HepG2 (cell line): ENCODE measurements around the gene PLCD4. TPM values are rescaled to one million over a fixed set of nuclear protein-coding genes. Genes with fewer than 3 reads are reported as not detected.

Experiments
- GPN1 ChIP-seq: sonication (generic); formaldehyde crosslinking; IDR thresholded peaks from 2 replicates; pipeline ENCODE4 v1.5.1; 2020; ENCODE audit warnings: missing genetic modification reagents, borderline replicate concordance
- JUND ChIP-seq: sonication (generic); formaldehyde crosslinking; IDR thresholded peaks from 2 replicates; pipeline ENCODE4 v1.8.0; 2022; ENCODE audit warnings: mild to moderate bottlenecking, missing genetic modification reagents
- MEF2D ChIP-seq: sonication (generic); formaldehyde crosslinking; IDR thresholded peaks from 2 replicates; pipeline ENCODE4 v1.5.1; 2020; ENCODE audit warnings: mild to moderate bottlenecking, missing genetic modification reagents
- MTF2 ChIP-seq: sonication (generic); formaldehyde crosslinking; IDR thresholded peaks from 2 replicates; pipeline ENCODE4 v1.5.0; 2020; ENCODE audit warnings: missing genetic modification reagents, borderline replicate concordance
- ONECUT2 ChIP-seq: sonication (generic); formaldehyde crosslinking; IDR thresholded peaks from 2 replicates; pipeline ENCODE4 v1.4.0; 2020; ENCODE audit warnings: missing genetic modification reagents
- PHF20 ChIP-seq: sonication (generic); formaldehyde crosslinking; IDR thresholded peaks from 2 replicates; pipeline ENCODE4 v1.5.0; 2020; ENCODE audit warnings: mild to moderate bottlenecking, missing genetic modification reagents
- SNAPC4 ChIP-seq: sonication (generic); formaldehyde crosslinking; IDR thresholded peaks from 2 replicates; pipeline ENCODE4 v1.4.0; 2020; ENCODE audit warnings: mild to moderate bottlenecking, missing genetic modification reagents
- TFDP2 ChIP-seq: sonication (generic); formaldehyde crosslinking; IDR thresholded peaks from 2 replicates; pipeline ENCODE4 v1.4.0; 2020; ENCODE audit warnings: missing genetic modification reagents
- YY1 ChIP-seq: IDR thresholded peaks from 2 replicates; pipeline ENCODE4 v1.6.1; 2011; ENCODE audit warnings: low read length, low read depth, moderate library complexity, mild to moderate bottlenecking; ENCODE audit not compliant: insufficient read depth, insufficient replicate concordance
- ZFP41 ChIP-seq: sonication (generic); formaldehyde crosslinking; IDR thresholded peaks from 2 replicates; pipeline ENCODE4 v1.4.0; 2020; ENCODE audit warnings: mild to moderate bottlenecking, missing genetic modification reagents, borderline replicate concordance
- ZNF224 ChIP-seq: sonication (generic); formaldehyde crosslinking; IDR thresholded peaks from 2 replicates; pipeline ENCODE4 v1.5.0; 2020; ENCODE audit warnings: mild to moderate bottlenecking, missing genetic modification reagents
- ZNF251 ChIP-seq: sonication (generic); formaldehyde crosslinking; IDR thresholded peaks from 2 replicates; pipeline ENCODE4 v1.9.0; 2021; ENCODE audit warnings: mild to moderate bottlenecking, missing genetic modification reagents
- ZNF432 ChIP-seq: sonication (generic); formaldehyde crosslinking; IDR thresholded peaks from 2 replicates; pipeline ENCODE4 v1.5.0; 2020; ENCODE audit warnings: missing genetic modification reagents, mild to moderate bottlenecking, borderline replicate concordance
- ZNF687 ChIP-seq: sonication (generic); formaldehyde crosslinking; IDR thresholded peaks from 2 replicates; pipeline ENCODE4 v1.5.1; 2020; ENCODE audit warnings: mild to moderate bottlenecking, missing genetic modification reagents, moderate library complexity
- ZNF770 ChIP-seq: sonication (generic); formaldehyde crosslinking; IDR thresholded peaks from 2 replicates; pipeline ENCODE4 v1.5.0; 2020; ENCODE audit warnings: mild to moderate bottlenecking, missing genetic modification reagents
- polyA plus RNA-seq, 8 experiments: library from polyadenylated mRNA; depleted of rRNA in 3 of 8; stranded (reverse) in 7 of 8; unstranded in 1 of 8; fragments of >200 nt; fragmentation: Illumina TruSeq in 4 of 8; extraction: Trizol in 4 of 8; gene quantifications; 2 replicates each; pipeline versions ENCODE4 v1.2.1 to v1.2.3, GENCODE V29; 2011 to 2016; ENCODE audit warnings: low read depth in 4 of 8, missing spikeins in 1 of 8, mixed read lengths in 1 of 8; ENCODE audit not compliant: insufficient read depth in 1 of 8
- total RNA-seq, 5 experiments: library from RNA; depleted of rRNA; stranded (reverse); fragments of >200 nt; fragmentation: Illumina TruSeq; extraction: Trizol; gene quantifications; 2 replicates each; pipeline ENCODE4 v1.2.3, GENCODE V29; 2016; ENCODE audit warnings: low read depth in 1 of 5

PLCD4 gene
- total and polyA plus RNA-seq, 2 of the 13 experiments (the other 11 are each of a cell fraction or from before 2014, with no cell fraction given): 0.26 TPM; not detected in 1

- TF ChIP-seq ZNF687 (CRISPR knock-in tag): peak; percentile 99
- TF ChIP-seq SNAPC4 (CRISPR knock-in tag): peak; percentile 96
- peak; percentile 99 for TF ChIP-seq TFDP2 (CRISPR knock-in tag)
- TF ChIP-seq ONECUT2 (CRISPR knock-in tag): 0 out of 2 replicates have a peak, but pooled peaks have one; percentile 39
- no peak for TF ChIP-seq ZNF432
- 0 out of 2 replicates have a peak, but pooled peaks have one; percentile 66 for TF ChIP-seq ZNF251 (CRISPR knock-in tag)
- TF ChIP-seq ZFP41 (CRISPR knock-in tag): peak; percentile 88; the same call in 1 of the 2 replicates
- TF ChIP-seq ZNF770: peak; percentile 62
- peak; percentile 85 for TF ChIP-seq YY1
- peak; percentile 97 for TF ChIP-seq ZNF224 (CRISPR knock-in tag)
- no peak for TF ChIP-seq GPN1 (CRISPR knock-in tag)
- peak; percentile 90 for TF ChIP-seq MEF2D (CRISPR knock-in tag)
- peak; percentile 10; the same call in 1 of the 2 replicates for TF ChIP-seq JUND (CRISPR knock-in tag)
- peak; percentile 52; the same call in 1 of the 2 replicates for TF ChIP-seq MTF2 (CRISPR knock-in tag)
- peak; percentile 83 for TF ChIP-seq PHF20
Observed at GRCh38 chr2:218568190-218569037, 39.3 kb upstream of the PLCD4 start, which contains the start of the genes CNOT9 and USP37 (continued).
